Activated gamma-delta T cell treated with Interleukin-2 at 50 U/mL for 16 hours (primary cell): ENCODE results near the gene PLCB1.
"Not testable (repeated sequence)": the region's sequence is repeated elsewhere in the genome, so short reads cannot be mapped to it uniquely, and the experiment has no call there.

Experiments
- DNase-seq: peaks from one replicate; pipeline ENCODE4 v3.0.0-alpha.2; 2020

Gene PLCB1

DNA sequence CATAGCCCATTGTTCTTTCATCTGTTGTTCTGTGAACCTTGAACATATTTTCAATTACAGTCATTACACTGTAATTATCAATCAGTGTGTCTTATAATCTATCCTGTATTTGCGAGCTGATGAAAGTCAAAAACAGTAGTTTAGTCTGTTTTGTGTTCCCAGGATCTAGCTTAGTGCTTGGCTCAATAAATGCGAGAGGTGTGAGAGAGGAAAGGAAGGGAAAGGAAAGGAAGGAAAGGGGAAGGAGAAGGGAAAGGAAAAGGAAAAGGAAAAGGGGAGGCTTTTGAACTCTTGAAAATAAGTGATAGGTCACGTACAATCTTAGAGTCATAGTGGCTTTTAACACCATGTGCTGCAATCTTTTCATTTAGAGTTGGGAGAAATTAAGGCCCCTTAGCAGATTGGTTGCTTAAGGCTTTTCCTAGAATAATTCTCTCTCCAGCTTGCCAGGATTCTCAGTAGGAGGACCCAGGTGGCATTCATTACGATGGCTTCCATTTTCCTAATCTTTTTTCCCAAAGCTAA, 503.0 kb downstream of the PLCB1 start:
- no peak for DNase-seq

DNA sequence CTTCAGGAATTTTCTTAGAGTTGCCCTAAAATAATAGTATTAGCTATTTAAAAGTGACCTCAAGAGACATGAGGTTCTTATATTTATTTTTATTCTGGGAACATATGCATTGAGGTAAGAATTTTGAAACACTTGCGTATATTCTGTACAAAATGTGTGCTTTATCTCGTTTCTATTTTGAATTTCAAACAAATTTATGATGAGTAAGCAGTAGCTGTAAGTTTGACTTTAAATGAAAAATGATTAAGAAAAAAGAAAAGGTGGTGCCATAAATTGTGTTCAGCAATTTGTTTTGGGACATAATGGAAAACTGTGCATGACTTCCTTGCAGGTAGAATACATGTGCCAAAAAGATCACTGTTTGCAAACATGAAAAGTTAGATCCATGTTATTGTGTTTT, 503.8 kb downstream of the PLCB1 start:
- no peak for DNase-seq

DNA sequence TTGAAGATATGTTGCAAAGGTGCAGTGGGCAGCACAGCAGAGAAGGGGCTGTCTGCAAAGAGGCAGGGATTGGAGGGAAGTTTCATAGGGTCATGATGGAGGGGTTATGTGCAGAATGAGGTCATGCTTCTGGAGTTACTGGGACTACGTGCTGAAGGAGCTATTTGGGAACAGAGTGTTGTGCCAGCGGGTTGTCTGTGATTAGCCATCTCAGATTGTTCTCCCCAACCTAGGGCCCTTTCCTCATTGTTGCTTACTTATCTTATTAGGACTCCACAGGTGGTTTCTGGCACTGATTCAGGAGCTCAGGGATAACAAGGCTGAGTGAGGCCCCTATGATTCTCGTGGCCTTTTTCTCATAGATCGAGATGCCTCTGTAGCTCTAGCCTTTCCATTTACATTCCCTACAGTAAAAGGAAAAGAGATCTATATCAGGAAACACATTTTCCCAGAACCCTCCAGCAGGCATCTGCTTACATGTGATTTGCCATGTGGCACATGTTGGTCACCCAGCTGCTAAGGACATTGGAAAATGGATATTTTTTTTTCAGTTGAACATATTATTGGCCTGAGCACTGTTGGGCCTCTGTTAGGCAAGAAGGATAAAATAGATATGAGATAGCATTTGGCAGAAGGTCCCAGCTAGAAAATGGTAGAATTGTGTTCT, 507.2 kb downstream of the PLCB1 start:
- no peak for DNase-seq

DNA sequence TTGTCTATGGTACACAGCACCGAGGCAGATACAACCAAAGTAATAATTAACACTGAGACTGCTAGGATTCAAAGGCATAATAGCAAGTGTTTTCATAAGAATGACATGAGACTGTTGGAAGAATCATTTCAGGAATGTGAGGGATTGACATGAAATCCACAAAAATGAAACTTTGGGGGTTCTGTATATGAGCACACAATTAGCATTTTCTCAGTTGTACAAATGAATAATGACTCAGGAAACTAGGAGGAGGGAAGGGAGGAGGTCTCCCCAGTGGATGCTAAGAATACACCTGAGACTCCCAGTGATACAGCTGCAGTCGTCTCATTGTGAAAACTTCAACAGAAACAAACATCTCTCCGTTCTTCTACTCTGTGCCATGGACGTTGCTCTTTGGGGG, 508.4 kb downstream of the PLCB1 start:
- DNase-seq = no peak

DNA sequence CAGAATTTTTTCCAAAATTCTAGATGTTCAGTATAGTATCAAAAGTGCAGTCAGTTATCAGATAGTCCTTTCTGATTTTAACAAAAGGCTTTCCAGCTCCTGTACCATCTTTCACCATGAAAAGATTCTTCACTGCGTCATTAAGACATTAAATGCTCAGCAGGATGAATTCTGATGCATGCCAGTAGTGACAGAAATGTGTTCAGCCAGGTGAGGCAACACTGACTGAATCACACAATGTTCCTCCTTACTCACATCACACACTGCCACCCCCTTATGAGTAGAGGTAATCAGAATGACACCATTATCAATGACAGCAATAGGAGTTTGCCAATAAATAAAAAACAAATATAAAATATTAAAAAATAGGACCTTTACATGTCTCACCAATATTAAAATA, 510.2 kb downstream of the PLCB1 start:
- no peak for DNase-seq

DNA sequence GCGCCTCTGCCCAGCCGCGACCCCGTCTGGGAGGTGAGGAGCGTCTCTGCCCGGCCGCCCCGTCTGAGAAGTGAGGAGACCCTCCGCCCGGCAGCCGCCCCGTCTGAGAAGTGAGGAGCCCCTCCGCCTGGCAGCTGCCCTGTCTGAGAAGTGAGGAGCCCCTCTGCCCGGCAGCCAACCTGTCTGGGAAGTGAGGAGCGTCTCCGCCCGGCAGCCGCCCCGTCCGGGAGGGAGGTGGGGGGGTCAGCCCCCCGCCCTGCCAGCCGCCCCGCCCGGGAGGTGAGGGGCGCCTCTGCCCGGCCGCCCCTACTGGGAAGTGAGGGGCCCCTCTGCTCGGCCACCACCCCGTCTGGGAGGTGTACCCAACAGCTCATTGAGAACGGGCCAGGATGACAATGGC, 512.4 kb downstream of the PLCB1 start:
- not testable (repeated sequence) for DNase-seq

DNA sequence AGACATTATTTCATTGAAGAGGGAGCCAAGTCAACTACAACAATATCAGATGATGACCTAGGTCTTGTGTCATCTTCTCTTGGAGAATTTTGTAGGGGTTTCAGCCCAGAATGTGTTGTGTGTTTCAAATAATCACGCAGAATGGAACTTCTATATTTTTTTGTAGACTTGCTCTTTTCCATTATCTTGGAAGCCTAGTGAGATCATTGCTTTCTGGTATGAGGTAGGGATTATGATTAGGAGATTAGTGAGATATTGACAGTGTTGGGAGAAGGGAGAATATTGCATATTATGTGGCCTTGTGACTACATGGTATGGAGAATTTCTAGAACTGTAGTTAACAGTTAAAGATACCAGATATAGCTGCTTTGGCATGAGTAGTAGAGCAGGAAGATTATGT, 513.3 kb downstream of the PLCB1 start:
- no peak for DNase-seq

DNA sequence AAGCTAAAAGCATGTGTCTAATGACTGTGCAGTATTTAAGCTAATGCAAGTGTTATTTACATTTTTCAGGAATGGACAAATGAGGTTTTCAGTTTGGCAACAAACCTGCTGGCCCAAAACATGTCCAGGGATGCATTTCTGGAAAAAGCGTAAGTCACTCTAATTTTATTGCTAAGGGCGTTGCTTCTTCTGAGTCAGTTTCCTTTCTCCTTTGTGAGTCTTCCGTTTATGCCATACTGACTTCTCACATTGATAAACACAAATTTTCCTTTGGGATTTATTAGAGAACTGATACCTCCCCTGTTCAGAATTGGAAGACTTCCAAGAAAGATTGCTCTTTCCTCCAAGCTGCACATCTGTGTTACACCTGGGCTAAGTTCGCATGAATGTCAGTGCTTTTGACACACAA, 514.0 kb downstream of the PLCB1 start:
- DNase-seq = no peak

DNA sequence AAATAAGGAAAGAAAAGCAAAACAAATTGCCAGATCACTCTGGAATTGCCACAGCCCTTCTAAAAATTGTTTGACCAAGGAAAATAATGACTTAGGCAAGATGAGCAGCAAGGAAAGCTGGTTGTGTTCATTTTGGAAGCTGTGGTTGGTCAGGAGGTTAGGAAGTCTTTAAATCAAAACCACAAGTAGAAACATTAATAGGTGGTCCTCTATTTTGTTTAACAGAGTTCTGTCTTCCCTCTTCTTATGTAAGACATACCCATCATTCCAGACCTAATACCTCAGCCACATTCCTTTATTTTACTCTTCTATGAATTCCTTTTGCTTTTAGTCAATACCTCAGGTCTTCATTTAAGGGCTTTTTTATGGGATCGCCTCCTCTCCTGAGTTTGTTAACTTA, 514.6 kb downstream of the PLCB1 start:
- no peak for DNase-seq

DNA sequence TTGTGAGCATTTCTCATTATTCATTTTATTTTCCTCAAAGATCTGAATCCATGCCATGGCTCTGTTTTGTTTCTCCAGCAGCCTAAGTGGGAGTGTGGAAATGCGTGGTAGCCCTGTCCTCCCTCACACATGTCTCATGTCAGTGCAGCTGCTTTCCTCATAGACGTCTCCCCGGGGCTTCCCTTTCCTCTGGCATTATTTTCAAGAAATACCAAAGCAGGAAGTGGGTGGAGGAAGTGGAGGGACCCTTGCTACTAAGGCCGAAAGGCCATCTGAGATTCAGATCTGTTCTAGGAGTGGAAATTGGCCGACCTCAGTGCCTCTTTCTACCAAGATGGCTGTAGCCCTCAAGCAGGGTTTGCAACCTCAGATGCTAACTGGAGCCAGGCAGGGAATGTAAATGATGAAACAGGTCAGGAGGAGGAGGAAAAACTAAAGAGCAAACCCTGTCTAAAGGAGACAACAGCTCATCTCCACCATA, 515.9 kb downstream of the PLCB1 start:
- DNase-seq = no peak

DNA sequence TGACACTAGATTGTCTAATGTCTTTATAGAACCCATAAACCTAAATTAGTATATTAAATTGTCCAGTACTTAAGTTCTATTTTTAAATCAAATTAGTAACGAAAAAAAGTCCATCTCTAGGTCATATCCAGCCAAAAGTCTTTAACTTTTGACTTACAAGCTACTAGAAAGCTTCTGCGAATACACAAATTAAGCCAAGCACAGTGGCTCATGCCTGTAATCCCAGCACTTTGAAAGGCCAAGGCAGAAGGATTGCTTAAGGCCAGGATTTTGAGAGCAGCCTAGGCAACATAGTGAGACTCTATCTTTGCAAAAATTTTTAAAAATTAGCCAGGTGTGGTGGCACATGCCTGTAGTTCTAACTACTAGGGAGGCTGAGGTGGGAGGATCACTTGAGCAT, 516.4 kb downstream of the PLCB1 start:
- no peak for DNase-seq

DNA sequence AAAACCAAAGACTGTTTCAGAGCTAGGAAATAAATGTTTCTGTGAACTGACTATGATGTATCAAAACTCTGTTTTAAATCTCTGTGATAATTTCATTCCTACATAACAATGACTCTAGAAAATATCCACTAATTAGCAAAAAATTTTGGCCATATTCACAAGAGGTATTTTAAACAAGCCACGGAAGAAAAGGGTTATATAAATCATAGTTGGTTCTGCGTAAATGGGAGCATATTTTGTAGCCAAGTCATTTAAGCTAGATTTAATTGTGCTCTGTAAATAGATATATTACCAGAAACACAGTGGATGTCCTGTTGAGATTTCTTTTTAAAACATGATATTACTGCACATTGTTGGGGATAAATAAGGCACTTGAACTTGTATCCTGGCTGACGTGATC, 520.3 kb downstream of the PLCB1 start:
- no peak for DNase-seq

DNA sequence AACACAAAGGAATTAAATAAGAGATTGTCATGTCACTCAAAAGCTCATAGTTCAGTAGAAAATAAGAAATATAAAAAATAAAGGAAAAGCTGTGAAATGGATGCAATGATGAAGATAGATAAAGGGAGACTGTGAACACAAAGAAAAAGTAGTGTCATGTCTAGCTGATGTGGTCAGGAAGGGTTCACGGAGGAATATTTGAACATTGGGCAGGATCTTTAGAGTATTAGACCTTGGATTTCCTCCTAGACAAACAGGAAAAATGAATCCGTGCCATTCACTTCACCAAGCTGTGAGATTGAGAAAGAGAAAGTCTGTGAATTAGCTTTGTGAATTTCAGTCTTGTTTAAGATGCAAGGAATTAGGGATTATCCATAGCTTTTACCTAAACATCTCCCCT, 522.4 kb downstream of the PLCB1 start:
- no peak for DNase-seq

DNA sequence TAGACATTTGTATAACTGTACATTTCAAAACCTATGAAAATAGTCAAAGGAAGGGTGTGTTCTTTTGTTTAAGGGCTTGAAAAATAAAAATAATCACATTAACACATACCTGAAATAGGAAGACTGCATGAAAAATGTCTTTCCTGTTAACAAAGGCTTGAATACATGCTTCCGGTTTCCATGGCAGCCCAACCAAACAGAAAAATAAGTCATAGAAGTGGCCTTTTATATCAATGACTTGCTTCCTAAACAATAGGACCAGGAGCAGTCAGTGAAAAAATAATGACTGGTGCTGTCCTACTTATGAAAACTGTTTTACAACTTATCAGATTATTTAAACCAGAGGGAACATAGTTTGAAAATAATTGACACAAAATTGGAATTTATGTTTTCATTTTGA, 524.3 kb downstream of the PLCB1 start:
- DNase-seq = no peak

DNA sequence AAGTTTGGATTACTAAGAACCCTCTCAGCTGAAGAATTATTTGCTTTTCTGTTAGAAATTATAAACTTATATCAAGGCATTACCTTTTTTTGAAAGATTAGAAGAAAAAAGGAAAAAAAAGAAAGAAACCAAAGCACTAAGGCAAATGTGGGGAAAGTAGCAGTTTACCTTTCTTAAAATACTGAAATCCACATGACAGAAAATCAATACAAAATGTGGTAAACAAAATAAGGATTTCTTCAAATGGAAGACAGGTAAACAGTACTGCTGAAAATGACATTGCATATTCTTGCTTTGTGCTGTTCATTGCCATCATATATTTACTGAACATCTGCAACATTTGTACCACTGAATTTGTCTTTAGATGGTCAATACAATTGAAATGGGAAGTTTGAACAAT, 525.6 kb downstream of the PLCB1 start:
- no peak for DNase-seq

DNA sequence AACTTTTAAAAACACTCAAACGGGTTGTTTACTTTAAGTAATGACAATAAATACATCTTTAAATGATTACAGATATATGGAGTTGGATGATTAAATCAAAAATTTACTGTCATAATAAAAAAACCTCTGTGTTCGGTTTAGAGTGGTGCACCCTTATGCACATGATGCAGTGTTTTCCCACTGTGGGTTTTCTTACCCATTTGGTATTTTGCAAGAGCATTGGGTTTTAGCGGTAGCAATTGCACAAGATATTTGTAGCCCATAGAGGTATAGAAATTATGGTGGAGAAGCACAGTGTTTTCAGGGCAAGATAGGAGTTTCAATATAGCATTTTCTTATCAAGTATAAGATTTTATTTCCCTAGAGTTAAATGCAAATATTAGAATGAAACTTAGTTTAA, 526.0 kb downstream of the PLCB1 start:
- no peak for DNase-seq

DNA sequence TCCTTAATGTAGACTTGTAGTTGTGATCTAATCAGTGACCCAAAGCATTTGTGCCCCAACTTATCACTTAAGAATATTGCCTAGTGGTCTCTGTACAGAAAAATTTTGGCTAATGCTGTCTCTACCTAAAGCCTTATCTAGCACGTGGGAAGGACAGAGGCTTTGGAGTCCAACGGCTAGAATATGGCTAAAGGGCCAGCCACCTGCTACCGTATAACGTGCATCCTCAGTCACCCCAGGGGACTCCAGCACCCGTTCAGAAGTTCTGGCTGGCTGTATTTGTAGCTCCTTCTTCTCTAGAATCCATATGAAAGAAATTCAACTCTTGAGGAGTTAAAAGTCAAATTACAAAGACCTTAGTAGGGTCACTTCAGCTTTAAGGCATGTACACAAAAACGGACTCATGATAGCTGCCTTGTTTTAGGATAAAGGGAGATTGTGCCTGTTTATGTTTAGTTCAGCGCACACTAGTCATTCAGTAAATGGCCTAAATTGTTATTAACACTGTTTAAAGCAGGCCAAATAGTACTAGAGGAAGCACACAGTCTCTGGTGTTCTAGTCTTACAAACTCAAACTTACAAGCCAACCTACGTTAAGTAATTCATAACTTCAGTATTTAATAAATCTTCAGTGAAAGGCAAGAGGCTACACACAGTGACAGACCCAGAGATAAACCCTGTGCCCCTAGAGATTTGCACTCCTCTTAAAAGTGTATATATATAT, 529.3 kb downstream of the PLCB1 start:
- no peak for DNase-seq

DNA sequence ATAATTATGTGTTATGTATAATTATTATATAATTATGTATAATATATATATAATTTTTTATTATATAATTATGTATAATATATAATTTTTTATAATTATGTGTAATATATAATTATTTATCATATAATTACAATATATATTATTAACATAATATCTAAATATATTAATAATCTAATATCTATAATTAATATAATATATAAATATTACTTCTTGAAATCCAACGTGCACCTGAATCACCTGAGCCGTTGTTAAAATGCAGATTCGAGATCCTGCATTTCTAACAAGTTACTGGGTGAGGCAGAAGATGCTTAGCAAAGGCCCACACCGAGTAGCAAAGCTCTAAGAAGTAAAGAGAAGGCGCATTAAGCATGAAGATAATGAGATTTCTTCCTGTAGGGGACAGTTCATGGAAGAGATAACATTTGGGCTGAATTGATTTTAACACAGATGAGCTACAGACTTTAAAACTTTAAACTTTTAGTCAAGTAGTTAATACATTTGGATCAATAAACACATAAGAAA, 530.4 kb downstream of the PLCB1 start:
- no peak for DNase-seq

DNA sequence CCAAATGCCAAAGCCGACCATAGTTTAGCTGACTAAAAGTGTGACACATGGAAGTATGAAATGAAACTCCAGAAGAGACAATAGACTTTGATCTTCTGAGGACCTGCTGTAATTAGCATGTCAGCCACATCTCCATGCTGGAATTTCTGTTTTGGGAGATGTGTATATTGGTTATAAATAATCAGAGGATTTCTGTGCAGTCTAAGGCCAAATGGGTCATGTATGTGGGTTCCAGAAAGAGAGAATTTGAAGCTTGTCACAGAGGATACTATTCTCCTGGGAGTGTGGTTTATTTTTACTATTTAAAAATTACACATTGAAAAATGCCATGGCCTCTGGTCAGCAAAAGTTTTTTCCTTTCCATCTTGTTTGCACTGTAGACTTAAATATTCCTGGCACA, 531.4 kb downstream of the PLCB1 start:
- DNase-seq = no peak

DNA sequence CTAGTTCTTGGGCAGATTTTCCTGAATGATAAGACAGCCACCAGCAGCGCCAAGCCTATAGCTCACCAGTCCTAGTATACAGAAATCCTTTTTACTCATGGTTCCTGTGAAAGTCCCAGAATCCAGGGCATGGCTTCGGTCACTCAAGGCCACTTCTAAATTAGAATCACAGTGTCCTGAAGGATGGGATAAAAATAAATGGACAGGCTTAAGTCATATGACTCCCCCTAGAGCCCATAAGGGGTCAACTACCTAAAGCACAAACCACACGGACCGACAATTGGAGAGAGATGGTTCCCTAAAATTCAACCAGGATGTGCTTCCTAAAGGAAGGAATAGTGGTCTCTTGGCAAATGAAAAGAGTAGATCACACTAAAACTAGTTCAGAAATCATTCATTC, 532.7 kb downstream of the PLCB1 start:
- DNase-seq = no peak

DNA sequence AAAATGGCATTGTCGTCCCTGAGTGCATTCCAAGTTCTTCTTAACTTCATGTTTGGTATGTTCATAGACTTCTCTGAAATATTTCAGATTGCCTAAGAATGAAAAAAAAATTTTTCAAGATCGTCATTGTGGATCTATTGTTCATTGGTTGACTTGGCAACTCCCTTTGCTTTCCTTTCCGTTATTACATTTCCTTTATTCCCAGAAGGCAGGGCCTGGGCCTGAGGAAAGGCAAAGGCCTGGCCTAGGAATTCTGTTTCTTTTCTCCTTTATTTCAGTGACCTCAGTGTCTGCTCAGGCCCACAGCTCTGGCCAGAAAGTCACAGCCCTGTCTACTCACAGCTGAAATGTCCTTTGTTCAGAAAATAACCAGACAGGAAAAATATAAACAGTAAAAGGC, 535.2 kb downstream of the PLCB1 start:
- no peak for DNase-seq

DNA sequence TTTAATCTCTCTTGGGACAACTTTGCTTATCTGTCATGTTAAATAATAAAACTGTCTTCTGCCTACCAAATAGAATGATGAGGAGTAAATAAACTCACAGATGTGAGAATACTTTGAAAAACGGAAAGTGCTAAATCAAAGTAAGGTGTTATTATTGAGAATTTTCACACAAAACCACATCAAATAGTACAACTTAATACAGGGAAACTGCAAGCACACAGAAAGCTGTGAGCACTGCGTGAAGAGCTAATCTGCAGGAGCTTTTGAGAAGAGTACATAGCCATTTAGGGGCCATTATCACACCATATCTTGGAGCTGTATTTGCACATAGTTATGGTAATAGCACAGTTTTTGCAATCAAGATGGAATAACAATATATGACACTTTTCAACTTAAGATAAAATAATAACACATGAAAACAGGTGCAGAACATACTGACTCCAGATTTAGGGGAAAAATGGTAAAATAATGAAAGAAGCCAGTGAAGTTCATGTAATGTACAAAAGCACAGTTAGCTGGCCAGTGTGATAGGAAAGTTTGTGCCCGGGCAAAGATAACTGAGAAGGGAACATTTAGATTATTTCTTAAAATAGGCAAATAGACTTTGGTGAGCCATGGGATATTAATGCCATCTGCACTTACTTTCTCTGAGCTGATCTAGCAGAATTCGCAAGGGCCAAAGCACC, 538.3 kb downstream of the PLCB1 start:
- no peak for DNase-seq

DNA sequence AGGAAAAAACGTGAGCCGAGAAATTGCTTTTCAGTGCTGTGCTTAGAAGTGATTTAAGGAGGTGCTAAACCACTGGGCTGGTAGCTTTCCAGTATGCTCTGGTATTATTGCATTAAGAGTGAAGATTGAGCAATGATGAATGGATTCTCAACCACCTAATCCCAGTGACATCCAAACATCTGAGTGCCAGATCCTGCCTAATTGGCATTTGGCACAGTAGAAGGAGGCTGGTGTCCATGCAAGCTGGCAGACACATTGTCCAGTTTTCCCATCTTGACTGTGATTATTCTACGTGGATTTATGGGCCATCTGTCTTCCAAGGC, 538.8 kb downstream of the PLCB1 start:
- DNase-seq = no peak

DNA sequence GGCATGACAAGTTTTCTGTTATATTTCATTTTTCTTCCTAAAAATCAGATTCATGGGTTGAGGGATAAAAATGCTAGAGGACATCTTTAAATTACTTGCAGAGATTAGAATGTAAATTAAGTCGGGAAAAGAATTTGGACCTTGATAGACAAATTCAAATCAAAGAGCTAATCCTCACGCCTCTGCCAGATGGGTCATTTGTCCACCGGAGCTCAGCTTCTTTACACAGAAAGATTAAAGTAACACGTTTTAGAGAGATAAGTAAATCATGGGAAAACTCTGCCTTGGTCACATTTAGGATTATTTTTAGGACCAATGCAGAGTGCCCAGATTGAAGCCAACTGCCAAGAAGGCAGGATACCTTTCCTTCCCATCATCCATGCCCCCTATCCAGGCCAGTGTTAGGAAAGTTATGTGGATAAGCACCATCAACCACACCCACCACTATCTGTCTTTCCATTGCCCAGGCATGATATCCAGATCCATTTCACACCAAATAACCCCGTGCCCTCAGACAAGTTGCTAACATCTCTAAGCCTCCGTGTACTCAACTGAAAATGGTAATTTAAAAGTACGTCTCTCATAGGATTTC, 539.4 kb downstream of the PLCB1 start:
- DNase-seq = no peak
